Keratinocyte (primary cell): ENCODE data around the gene IFNAR1. TPM values are rescaled to one million over a fixed set of nuclear protein-coding genes. Genes with fewer than 3 reads are reported as not detected.

Experiments
- DNase-seq: peaks from one replicate; pipeline ENCODE4 v3.0.0-alpha.2; 2011; ENCODE audit warnings: low read depth, missing footprints, low spot score
- FAIRE-seq: peaks from 2 replicates; lab custom pipeline; 2011; peaks lifted over from hg19 to GRCh38; lab: Jason Lieb, UNC
- H2AFZ ChIP-seq: 2 replicates; pipeline ENCODE4 v1.6.0; 2012; ENCODE audit warnings: low read length, control low read depth, inconsistent platforms; ENCODE audit not compliant: control insufficient read depth
- H3K27ac ChIP-seq: 2 replicates; pipeline ENCODE4 v1.5.1; 2011; ENCODE audit warnings: low read length; ENCODE audit not compliant: control insufficient read depth, insufficient read depth
- H3K27me3 ChIP-seq: 3 replicates; pipeline ENCODE4 v1.6.0; 2011; ENCODE audit warnings: low read length; ENCODE audit not compliant: control insufficient read depth, insufficient read depth; ENCODE audit errors: extremely low read depth
- H3K36me3 ChIP-seq, 2 experiments: 2 replicates in 1 of 2; 3 replicates in 1 of 2; pipeline ENCODE4 v1.5.1; 2011; ENCODE audit warnings: low read length in 2 of 2, mild to moderate bottlenecking in 1 of 2; ENCODE audit not compliant: control insufficient read depth in 2 of 2, insufficient read depth in 2 of 2; ENCODE audit errors: extremely low read depth in 1 of 2
- H3K4me1 ChIP-seq: 3 replicates; pipeline ENCODE4 v1.5.1; 2011; ENCODE audit warnings: low read length; ENCODE audit not compliant: control insufficient read depth, insufficient read depth; ENCODE audit errors: extremely low read depth
- H3K4me2 ChIP-seq: 3 replicates; pipeline ENCODE4 v1.6.0; 2011; ENCODE audit warnings: low read depth, low read length; ENCODE audit not compliant: control insufficient read depth, insufficient read depth; ENCODE audit errors: extremely low read depth
- H3K4me3 ChIP-seq, 3 experiments: fragments of 200-600 bp in 1 of 3; sonication (generic) in 1 of 3; 2 replicates in 2 of 3; 3 replicates in 1 of 3; pipeline ENCODE4 v1.5.1; 2011 to 2016; ENCODE audit warnings: low read length in 3 of 3, mild to moderate bottlenecking in 3 of 3, control low read depth in 2 of 3, inconsistent platforms in 1 of 3, low read depth in 1 of 3, mixed read lengths in 1 of 3, mixed run types in 1 of 3, moderate library complexity in 1 of 3; ENCODE audit not compliant: control insufficient read depth in 2 of 3, insufficient read depth in 2 of 3; ENCODE audit errors: extremely low read depth in 1 of 3
- H3K79me2 ChIP-seq: 2 replicates; pipeline ENCODE4 v1.6.0; 2012; ENCODE audit warnings: low read length; ENCODE audit not compliant: control insufficient read depth, insufficient read depth
- H3K9ac ChIP-seq: 3 replicates; pipeline ENCODE4 v1.6.0; 2011; ENCODE audit warnings: low read length; ENCODE audit not compliant: control insufficient read depth, insufficient read depth; ENCODE audit errors: extremely low read depth
- H3K9me1 ChIP-seq: 3 replicates; pipeline ENCODE4 v1.6.0; 2011; ENCODE audit warnings: low read length; ENCODE audit not compliant: control insufficient read depth, insufficient read depth; ENCODE audit errors: extremely low read depth
- H3K9me3 ChIP-seq: 2 replicates; pipeline ENCODE4 v1.5.1; 2012; ENCODE audit warnings: low read depth, low read length; ENCODE audit not compliant: control insufficient read depth
- H4K20me1 ChIP-seq: 3 replicates; pipeline ENCODE4 v1.6.0; 2011; ENCODE audit warnings: low read length; ENCODE audit not compliant: control insufficient read depth, insufficient read depth; ENCODE audit errors: extremely low read depth
- EZH2 ChIP-seq: IDR thresholded peaks from one replicate; pipeline ENCODE4 v1.6.1; 2012; ENCODE audit warnings: inconsistent platforms, mild to moderate bottlenecking, low read length, moderate library complexity
- dilution Hi-C: fragments of 300-500 bp; cut with MboI; formaldehyde crosslinking; loops from one replicate; pipeline ENCODE4 v1.7.0; 2020; ENCODE audit warnings: low sequenced_read_pairs; ENCODE audit not compliant: extremely low pct_ligation_motif_present
- polyA plus RNA-seq, 5 experiments: library from polyadenylated mRNA; depleted of rRNA in 3 of 5; stranded (reverse) in 3 of 5; stranded (forward) in 1 of 5; unstranded in 1 of 5; fragments of >200 nt; gene quantifications; 1 replicate in 1 of 5; 2 replicates in 3 of 5; 3 replicates in 1 of 5; pipeline versions ENCODE4 v1.2.1 to v1.2.3, GENCODE V29; 2011 to 2012; ENCODE audit warnings: missing spikeins in 2 of 5, low read depth in 1 of 5, low replicate concordance in 1 of 5
- TF ChIP-seq, protein P1 (sequence below), 3 experiments: IDR thresholded peaks in 1 of 3; conservative IDR thresholded peaks in 1 of 3; optimal IDR thresholded peaks in 1 of 3; 2 replicates in 2 of 3; 3 replicates in 1 of 3; pipeline versions ENCODE3 to v1.5.1; 2011; ENCODE audit warnings: low read length in 3 of 3, mild to moderate bottlenecking in 3 of 3, moderate library complexity in 2 of 3, control low read depth in 1 of 3, inconsistent platforms in 1 of 3; ENCODE audit not compliant: insufficient read depth in 2 of 3; ENCODE audit errors: extremely low read depth in 1 of 3

The IFNAR1 gene
- polyA plus RNA-seq, 1 donor (not counting 4 experiments of a cell fraction or from before 2014, with no cell fraction given): 12.6 TPM

DNA sequence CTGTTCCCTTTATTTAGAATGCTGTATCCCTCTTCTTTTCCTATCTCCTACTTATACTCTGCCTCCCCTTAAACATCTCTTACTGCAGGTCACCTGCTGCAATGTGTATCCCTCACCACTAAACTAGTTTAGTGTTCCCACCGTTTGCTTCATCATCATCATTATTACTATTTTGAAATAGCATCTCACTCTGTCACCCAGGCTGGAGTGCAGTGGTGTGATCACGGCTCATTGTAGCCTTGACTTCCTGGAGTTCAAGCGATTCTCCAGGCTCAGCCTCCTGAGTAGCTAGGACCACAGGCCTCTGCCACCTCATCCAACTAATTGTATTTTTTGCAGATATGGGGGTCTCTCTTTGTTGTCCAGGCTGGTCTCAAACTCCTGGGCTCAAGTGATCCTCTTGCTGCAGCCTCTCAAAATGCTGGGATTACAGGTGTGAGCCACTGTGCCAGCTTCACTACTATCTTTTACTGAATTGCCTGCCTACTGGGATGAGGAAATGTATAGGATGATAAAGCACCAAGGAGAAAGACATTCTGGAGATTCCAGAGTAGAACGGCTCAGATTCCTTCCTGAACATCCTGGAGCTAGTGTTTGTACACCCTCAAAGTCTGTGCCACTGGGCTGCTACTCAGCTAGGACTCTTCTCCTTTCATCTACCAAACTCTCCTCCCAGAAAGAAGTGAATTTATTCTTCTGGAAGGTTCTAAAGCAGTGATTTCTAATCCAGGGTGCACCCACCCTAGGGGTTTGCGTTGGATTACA is 8.6 kb upstream of the IFNAR1 start:
- no peak for FAIRE-seq

DNA sequence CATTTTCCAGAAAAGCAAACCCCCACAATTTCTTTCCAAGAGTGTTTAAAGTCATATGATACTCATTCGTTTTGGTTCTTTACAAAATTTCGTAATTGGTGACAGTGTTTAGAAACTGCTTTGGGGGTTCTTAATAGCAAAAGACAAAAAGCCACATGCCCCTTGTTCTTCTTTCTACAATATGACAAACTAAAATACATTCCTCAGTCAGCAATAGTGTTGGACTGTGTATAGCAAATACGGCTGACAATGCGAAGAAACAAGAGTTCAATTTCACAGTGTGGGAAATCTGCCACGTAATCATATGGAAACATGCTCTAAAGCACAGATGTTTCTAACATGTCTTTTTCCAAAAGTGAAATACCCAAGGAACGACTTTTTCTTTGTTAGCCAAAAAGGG is 7.6 kb upstream of the IFNAR1 start:
- dilution Hi-C loops: no loop called here
- no peak for FAIRE-seq

More for the DNA sequence above, 8.6 kb upstream of the IFNAR1 start:
- Histone ChIP-seq H3K9me3 (no peaks in the 10 kb centered on the region), H3K9me1 (no peaks in the 10 kb centered on the region), H3K4me2 (no peak overlapping the region), H3K36me3 (no peaks in the 10 kb centered on the region), H4K20me1 (no peaks in the 10 kb centered on the region), H3K4me1 (no peaks in the 10 kb centered on the region), H3K79me2 (no peaks in the 10 kb centered on the region), H3K9ac (no peak overlapping the region), H3K4me3 (no peak overlapping the region), H3K27me3 (no peaks in the 10 kb centered on the region), H3K27ac (no peak overlapping the region), H2AFZ (no peak overlapping the region)
- DNase-seq: no peak
- TF ChIP-seq, protein P1, sequence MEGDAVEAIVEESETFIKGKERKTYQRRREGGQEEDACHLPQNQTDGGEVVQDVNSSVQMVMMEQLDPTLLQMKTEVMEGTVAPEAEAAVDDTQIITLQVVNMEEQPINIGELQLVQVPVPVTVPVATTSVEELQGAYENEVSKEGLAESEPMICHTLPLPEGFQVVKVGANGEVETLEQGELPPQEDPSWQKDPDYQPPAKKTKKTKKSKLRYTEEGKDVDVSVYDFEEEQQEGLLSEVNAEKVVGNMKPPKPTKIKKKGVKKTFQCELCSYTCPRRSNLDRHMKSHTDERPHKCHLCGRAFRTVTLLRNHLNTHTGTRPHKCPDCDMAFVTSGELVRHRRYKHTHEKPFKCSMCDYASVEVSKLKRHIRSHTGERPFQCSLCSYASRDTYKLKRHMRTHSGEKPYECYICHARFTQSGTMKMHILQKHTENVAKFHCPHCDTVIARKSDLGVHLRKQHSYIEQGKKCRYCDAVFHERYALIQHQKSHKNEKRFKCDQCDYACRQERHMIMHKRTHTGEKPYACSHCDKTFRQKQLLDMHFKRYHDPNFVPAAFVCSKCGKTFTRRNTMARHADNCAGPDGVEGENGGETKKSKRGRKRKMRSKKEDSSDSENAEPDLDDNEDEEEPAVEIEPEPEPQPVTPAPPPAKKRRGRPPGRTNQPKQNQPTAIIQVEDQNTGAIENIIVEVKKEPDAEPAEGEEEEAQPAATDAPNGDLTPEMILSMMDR (optimal IDR thresholded peaks at IDR 0.05 in 1 of 3, IDR thresholded peaks at IDR 0.05 in 1 of 3, conservative IDR thresholded peaks at IDR 0.05 in 1 of 3; ENCODE audit: extremely low read depth in 1 of 3, insufficient read depth in 2 of 3, low read length in 3 of 3): no peak
- dilution Hi-C loops: no loop called here

More for the DNA sequence above, 7.6 kb upstream of the IFNAR1 start:
- no peak for DNase-seq
- TF ChIP-seq, protein P1 (optimal IDR thresholded peaks at IDR 0.05 in 1 of 3, IDR thresholded peaks at IDR 0.05 in 1 of 3, conservative IDR thresholded peaks at IDR 0.05 in 1 of 3; ENCODE audit: extremely low read depth in 1 of 3, insufficient read depth in 2 of 3, low read length in 3 of 3): no peak
- no peak for TF ChIP-seq EZH2
- no peak overlapping the region for H3K4me3 ChIP-seq
- no peaks in the 10 kb centered on the region for H3K9me3 ChIP-seq
- no peaks in the 10 kb centered on the region for H3K36me3 ChIP-seq
- no peak overlapping the region for H3K9ac ChIP-seq
- no peak overlapping the region for H3K27ac ChIP-seq
- no peaks in the 10 kb centered on the region for H4K20me1 ChIP-seq
- H3K79me2 ChIP-seq: no peaks in the 10 kb centered on the region
- H3K9me1 ChIP-seq: no peaks in the 10 kb centered on the region
- H3K27me3 ChIP-seq: no peaks in the 10 kb centered on the region
- H3K4me2 ChIP-seq: no peak overlapping the region
- H2AFZ ChIP-seq: no peak overlapping the region
- no peaks in the 10 kb centered on the region for H3K4me1 ChIP-seq
